Measurements from ENCODE around the gene PFAS.

Gene PFAS

GRCh38 chr17:8311131-8311790 is 62.2 kb downstream of the PFAS start:
- DNase-seq = no peak

GRCh38 chr17:8312251-8312650 is 63.2 kb downstream of the PFAS start:
- no peak for DNase-seq

- DNase-seq = no peak
Measured at GRCh38 chr17:8312726-8313600, 63.9 kb downstream of the PFAS start.

- DNase-seq = no peak
Measured at GRCh38 chr17:8314797-8315763, 66.0 kb downstream of the PFAS start.

GRCh38 chr17:8315764-8316217 is 66.7 kb downstream of the PFAS start:
- DNase-seq = no peak

DNA sequence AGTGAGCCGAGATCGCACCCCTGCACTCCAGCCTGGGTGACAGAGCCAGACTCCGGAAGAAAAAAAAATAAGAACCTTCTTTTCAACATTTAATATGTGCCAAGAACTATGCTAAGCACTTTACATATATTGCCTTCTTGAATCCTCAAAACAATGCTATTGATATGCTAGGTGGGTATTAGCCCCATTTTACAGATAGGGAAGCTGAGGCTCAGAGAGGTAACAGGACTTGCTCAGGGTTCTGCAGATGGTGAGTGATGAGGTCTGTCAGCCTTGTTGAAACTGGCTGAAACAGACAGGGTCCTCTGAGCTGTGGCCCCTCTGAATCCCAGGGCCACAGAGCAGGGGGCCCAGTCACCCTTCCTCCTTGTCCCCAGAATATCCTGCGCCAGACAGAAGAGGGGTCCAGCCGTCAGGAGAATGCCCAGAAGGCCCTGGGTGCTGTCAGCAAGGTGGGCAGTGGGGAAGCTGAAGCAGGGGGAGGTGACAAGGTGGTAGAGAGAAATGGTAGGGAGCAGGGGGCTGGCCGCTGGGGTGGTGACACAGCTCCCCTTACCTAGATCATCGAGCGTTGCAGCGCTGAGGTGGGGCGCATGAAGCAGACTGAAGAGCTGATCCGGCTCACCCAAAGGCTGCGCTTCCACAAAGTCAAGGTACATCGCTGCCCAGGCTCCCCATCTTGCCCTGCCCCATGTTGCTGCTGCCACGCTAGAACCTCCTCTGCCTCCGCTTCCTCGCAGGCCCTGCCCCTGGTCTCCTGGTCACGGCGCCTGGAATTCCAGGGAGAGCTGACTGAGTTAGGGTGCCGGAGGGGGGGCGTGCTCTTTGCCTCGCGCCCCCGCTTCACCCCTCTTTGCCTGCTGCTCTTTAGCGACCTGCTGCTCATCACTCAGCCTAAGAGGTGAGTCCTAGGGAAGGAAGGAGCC is 69.2 kb downstream of the PFAS start:
- no peak for DNase-seq
